Neural cell (in vitro differentiated cells): Measurements from ENCODE around the gene BRF1. TPM values are rescaled to one million over a fixed set of nuclear protein-coding genes. Genes with fewer than 3 reads are reported as not detected.

Source experiments
- H2AFZ ChIP-seq: fragments of 200-600, 300-800 bp; sonication (generic), shearing (Covaris generic); 2 replicates; pipeline ENCODE4 v1.6.0; 2014; ENCODE audit warnings: low read depth, mild to moderate bottlenecking, antibody characterized with exemption, low read length, moderate library complexity
- H3F3A ChIP-seq: fragments of 200-600 bp; shearing (Covaris generic); 2 replicates; pipeline ENCODE4 v1.6.1; 2016; ENCODE audit warnings: mild to moderate bottlenecking, moderate library complexity, mixed read lengths, antibody characterized with exemption, low read length; ENCODE audit not compliant: insufficient read depth, poor library complexity, severe bottlenecking
- H3K27ac ChIP-seq: fragments of 200-600, 300-800 bp; sonication (generic), shearing (Covaris generic); 2 replicates; pipeline ENCODE4 v1.5.1; 2014; ENCODE audit warnings: mild to moderate bottlenecking, low read length, moderate library complexity
- H3K27me3 ChIP-seq: fragments of 300-800, 200-600 bp; sonication (generic), shearing (Covaris generic); 2 replicates; pipeline ENCODE4 v1.6.0; 2014; ENCODE audit warnings: mild to moderate bottlenecking, low read depth, low read length, moderate library complexity; ENCODE audit not compliant: insufficient read depth
- H3K36me3 ChIP-seq: fragments of 300-800, 200-600 bp; sonication (generic), shearing (Covaris generic); 2 replicates; pipeline ENCODE4 v1.5.1; 2014; ENCODE audit warnings: mild to moderate bottlenecking, antibody characterized with exemption, low read length, moderate library complexity; ENCODE audit not compliant: insufficient read depth
- H3K4me2 ChIP-seq: fragments of 300-800, 200-600 bp; sonication (generic), shearing (Covaris generic); 2 replicates; pipeline ENCODE4 v1.6.0; 2014; ENCODE audit warnings: mild to moderate bottlenecking, low read length
- H3K4me3 ChIP-seq: fragments of 300-800, 200-600 bp; sonication (generic), shearing (Covaris generic); 2 replicates; pipeline ENCODE4 v1.5.1; 2014; ENCODE audit warnings: mild to moderate bottlenecking, low read length, moderate library complexity
- H3K79me2 ChIP-seq: fragments of 200-600 bp; shearing (Covaris generic); replicated peaks from 2 replicates; pipeline ENCODE4 v1.6.0; 2014; ENCODE audit warnings: mild to moderate bottlenecking, low read length, moderate library complexity; ENCODE audit not compliant: insufficient read depth
- H3K9ac ChIP-seq: fragments of 300-800, 200-600 bp; sonication (generic), shearing (Covaris generic); 2 replicates; pipeline ENCODE4 v1.6.1; 2016; ENCODE audit warnings: mild to moderate bottlenecking, low read length, mixed read lengths
- H3K9me2 ChIP-seq: fragments of 200-600 bp; shearing (Covaris generic); 2 replicates; pipeline ENCODE4 v1.6.1; 2016; ENCODE audit warnings: mild to moderate bottlenecking, low read length, mixed read lengths; ENCODE audit not compliant: insufficient read depth
- H3K9me3 ChIP-seq: fragments of 200-600, 300-800 bp; sonication (generic), shearing (Covaris generic); 2 replicates; pipeline ENCODE4 v1.6.1; 2016; ENCODE audit warnings: mild to moderate bottlenecking, mixed run types, low read length, moderate library complexity, mixed read lengths
- H4K20me1 ChIP-seq: fragments of 200-600 bp; shearing (Covaris generic); 2 replicates; pipeline ENCODE4 v1.6.1; 2016; ENCODE audit warnings: mild to moderate bottlenecking, mixed run types; ENCODE audit not compliant: insufficient read depth
- EP300 ChIP-seq: fragments of 450-650 bp; conservative IDR thresholded peaks from 2 replicates; pipeline ENCODE4 v1.6.1; 2014; ENCODE audit warnings: antibody characterized with exemption, mild to moderate bottlenecking, moderate library complexity; ENCODE audit not compliant: poor library complexity, severe bottlenecking
- EZH2 ChIP-seq: fragments of 200-600, 300-800 bp; shearing (Covaris generic), sonication (generic); IDR thresholded peaks from 2 replicates; pipeline ENCODE4 v1.6.1; 2014; ENCODE audit warnings: antibody characterized with exemption, low read length, borderline replicate concordance, mild to moderate bottlenecking; ENCODE audit not compliant: insufficient read depth, poor library complexity, severe bottlenecking
- MXI1 ChIP-seq: fragments of 450-650 bp; conservative IDR thresholded peaks from 2 replicates; pipeline ENCODE4 v1.6.1; 2014; ENCODE audit warnings: antibody characterized with exemption, mild to moderate bottlenecking; ENCODE audit not compliant: poor library complexity, severe bottlenecking
- POLR2AphosphoS5 ChIP-seq: IDR thresholded peaks from 2 replicates; pipeline ENCODE4 v1.6.1; 2012
- RAD21 ChIP-seq: fragments of 450-650 bp; conservative IDR thresholded peaks from 2 replicates; pipeline ENCODE4 v1.6.1; 2014; ENCODE audit warnings: antibody characterized with exemption, mild to moderate bottlenecking, moderate library complexity
- SMC3 ChIP-seq: fragments of 450-650 bp; conservative IDR thresholded peaks from 2 replicates; pipeline ENCODE4 v1.6.1; 2014; ENCODE audit warnings: antibody characterized with exemption, mild to moderate bottlenecking, moderate library complexity; ENCODE audit not compliant: poor library complexity
- TAF1 ChIP-seq: IDR thresholded peaks from 2 replicates; pipeline ENCODE4 v1.6.1; 2012; ENCODE audit warnings: low read depth
- polyA plus RNA-seq: library from polyadenylated mRNA; depleted of rRNA; stranded (reverse); fragments of >200 nt; gene quantifications from 2 replicates; pipeline ENCODE4 v1.2.3, GENCODE V29; 2014
- TF ChIP-seq, protein P1 (sequence below): fragments of 450-650 bp; IDR thresholded peaks from 2 replicates; pipeline ENCODE4 v1.5.1; 2014; ENCODE audit warnings: antibody characterized with exemption, mild to moderate bottlenecking, moderate library complexity; ENCODE audit not compliant: poor library complexity, severe bottlenecking
- TF ChIP-seq, protein P2 (sequence below): IDR thresholded peaks from 2 replicates; pipeline ENCODE4 v1.6.1; 2012; ENCODE audit warnings: borderline replicate concordance

The BRF1 gene
- polyA plus RNA-seq, 1 donor from 2014 or later: 69.4 TPM

DNA sequence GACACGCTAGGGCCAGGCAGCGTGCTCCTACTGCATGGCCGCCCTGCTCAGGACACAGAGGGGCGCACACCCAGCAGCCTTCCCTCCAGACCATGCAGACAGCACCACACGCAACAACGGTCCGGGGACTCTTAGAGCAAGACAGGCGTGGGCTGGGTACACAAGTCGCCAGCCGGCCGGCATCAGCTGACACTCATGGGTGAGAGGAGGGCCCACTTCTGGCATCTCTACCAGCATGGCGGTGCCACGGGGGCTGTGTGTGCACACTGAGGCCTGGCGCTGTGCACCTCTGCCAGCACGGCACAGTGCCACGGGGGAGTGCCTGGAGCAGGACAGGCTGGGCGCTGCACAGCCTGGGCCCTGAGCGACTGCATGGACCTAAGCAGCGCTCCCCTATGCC, 59.2 kb downstream of the BRF1 start:
- Histone ChIP-seq H3K36me3 (no peaks in the 10 kb centered on the region), H3K9me3 (no peaks in the 10 kb centered on the region), H3K4me3 (no peak overlapping the region), H3K9ac (no peak overlapping the region), H3K79me2 (no peaks in the 10 kb centered on the region), H3K9me2 (no peaks in the 10 kb centered on the region), H4K20me1 (no peaks in the 10 kb centered on the region), H2AFZ (no peak overlapping the region), H3K27me3 (no peaks in the 10 kb centered on the region), H3F3A (no peaks in the 10 kb centered on the region), H3K4me2 (no peak overlapping the region), H3K27ac (no peak overlapping the region)
- TF ChIP-seq EP300: no peak
- no peak for TF ChIP-seq EZH2
- TF ChIP-seq TAF1: no peak

DNA sequence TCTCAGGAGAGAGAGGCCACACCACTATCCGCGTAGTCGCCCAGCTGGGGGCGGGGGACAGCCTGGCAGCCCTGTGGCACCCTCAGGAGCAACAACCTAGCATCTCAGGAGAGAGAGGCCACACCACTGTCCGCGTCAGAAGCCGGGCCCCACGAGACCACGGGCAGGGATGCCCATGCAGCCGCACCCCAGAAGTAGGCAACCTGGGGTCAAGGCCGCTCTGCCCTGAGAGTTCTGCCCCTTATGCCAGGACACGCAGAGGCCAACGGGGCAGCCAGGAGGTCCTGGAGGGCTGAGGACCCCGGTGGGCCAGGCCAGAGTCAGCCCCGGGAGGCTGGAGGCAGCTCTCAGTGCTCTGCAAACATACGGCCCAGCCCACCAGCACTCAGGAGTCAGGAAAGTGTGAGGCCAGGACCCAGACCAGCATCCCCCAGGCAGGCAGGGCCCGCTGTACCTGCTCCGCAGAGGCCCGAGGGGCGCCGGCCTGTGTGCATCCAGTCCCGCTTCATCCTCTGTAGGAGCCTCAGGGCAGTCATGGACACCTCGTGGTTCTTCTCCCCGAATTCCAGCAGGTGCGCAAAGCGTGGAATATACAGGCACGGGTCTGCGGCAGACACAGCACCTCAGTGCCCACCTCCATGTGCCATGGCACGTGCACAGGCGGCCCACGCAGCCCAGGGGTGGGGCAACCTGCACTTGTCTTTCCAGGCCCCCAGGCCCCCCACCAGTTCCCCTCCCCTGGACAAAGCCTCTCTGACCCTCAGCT, 59.8 kb downstream of the BRF1 start:
- Histone ChIP-seq H3K27me3 (no peaks in the 10 kb centered on the region), H3K9me3 (no peaks in the 10 kb centered on the region), H3K9ac (no peak overlapping the region), H4K20me1 (no peaks in the 10 kb centered on the region), H3K4me2 (no peak overlapping the region), H2AFZ (no peak overlapping the region), H3K4me3 (no peak overlapping the region), H3K9me2 (no peaks in the 10 kb centered on the region), H3K79me2 (no peaks in the 10 kb centered on the region), H3K36me3 (no peaks in the 10 kb centered on the region), H3F3A (no peaks in the 10 kb centered on the region), H3K27ac (no peak overlapping the region)
- TF ChIP-seq MXI1 (no peak), EZH2 (no peak), TAF1 (no peak), POLR2AphosphoS5 (no peak), RAD21 (no peak), SMC3 (no peak), EP300 (no peak)
- TF ChIP-seq, protein P1, sequence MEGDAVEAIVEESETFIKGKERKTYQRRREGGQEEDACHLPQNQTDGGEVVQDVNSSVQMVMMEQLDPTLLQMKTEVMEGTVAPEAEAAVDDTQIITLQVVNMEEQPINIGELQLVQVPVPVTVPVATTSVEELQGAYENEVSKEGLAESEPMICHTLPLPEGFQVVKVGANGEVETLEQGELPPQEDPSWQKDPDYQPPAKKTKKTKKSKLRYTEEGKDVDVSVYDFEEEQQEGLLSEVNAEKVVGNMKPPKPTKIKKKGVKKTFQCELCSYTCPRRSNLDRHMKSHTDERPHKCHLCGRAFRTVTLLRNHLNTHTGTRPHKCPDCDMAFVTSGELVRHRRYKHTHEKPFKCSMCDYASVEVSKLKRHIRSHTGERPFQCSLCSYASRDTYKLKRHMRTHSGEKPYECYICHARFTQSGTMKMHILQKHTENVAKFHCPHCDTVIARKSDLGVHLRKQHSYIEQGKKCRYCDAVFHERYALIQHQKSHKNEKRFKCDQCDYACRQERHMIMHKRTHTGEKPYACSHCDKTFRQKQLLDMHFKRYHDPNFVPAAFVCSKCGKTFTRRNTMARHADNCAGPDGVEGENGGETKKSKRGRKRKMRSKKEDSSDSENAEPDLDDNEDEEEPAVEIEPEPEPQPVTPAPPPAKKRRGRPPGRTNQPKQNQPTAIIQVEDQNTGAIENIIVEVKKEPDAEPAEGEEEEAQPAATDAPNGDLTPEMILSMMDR: no peak
- TF ChIP-seq, protein P2, sequence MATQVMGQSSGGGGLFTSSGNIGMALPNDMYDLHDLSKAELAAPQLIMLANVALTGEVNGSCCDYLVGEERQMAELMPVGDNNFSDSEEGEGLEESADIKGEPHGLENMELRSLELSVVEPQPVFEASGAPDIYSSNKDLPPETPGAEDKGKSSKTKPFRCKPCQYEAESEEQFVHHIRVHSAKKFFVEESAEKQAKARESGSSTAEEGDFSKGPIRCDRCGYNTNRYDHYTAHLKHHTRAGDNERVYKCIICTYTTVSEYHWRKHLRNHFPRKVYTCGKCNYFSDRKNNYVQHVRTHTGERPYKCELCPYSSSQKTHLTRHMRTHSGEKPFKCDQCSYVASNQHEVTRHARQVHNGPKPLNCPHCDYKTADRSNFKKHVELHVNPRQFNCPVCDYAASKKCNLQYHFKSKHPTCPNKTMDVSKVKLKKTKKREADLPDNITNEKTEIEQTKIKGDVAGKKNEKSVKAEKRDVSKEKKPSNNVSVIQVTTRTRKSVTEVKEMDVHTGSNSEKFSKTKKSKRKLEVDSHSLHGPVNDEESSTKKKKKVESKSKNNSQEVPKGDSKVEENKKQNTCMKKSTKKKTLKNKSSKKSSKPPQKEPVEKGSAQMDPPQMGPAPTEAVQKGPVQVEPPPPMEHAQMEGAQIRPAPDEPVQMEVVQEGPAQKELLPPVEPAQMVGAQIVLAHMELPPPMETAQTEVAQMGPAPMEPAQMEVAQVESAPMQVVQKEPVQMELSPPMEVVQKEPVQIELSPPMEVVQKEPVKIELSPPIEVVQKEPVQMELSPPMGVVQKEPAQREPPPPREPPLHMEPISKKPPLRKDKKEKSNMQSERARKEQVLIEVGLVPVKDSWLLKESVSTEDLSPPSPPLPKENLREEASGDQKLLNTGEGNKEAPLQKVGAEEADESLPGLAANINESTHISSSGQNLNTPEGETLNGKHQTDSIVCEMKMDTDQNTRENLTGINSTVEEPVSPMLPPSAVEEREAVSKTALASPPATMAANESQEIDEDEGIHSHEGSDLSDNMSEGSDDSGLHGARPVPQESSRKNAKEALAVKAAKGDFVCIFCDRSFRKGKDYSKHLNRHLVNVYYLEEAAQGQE: no peak
